GM19438 (cell line): ENCODE data around the gene NPC1L1.

Source experiments
- ATAC-seq: cut with Tn5 transposase; IDR thresholded peaks from one replicate; pipeline ENCODE4 v1.9.1; 2021; ENCODE audit warnings: low read depth; ENCODE audit not compliant: unreplicated experiment

NPC1L1 gene

DNA sequence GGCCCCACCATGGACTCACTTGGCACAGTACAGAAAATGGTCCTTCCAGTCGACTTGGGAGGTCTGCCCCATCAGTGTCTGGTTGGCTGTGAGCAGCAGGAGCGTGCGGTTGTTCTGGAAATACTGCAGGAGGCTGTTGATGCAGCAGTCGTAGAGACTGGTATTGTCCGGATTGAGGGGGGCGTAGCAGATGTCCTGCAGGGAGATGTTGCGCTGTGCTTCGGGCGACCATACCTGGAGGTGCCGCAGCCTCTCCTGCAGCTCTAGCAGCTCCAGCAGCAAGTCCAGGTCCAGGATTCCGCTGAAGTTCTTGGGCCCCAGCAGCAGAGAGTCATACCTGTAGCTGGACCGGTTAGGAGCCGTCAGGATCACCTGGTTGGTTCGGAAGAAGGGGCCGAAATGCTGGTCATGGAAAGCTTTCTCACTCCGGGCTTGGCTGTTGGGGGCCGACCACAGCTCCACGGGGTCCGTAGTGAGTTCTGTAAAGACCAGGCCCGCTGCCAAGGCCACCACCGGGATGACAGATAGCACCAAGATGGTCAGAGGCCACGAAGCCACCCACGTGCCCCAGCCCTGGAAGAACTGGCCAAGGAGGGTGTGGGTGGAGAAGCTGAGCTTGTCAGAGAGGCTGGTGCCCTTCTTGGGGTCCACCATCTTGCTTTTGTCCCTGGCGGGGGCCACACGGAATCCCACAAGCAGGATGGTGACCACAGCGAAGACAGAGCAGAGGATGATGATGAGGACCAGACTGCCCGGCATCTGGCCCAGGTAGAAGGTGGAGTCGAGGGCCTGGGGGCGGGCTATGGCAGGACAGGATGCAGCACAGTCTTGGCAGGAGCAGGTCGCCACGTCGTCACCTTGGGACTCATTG lies 2.1 kb downstream of the NPC1L1 start:
- ATAC-seq, result no peak

DNA sequence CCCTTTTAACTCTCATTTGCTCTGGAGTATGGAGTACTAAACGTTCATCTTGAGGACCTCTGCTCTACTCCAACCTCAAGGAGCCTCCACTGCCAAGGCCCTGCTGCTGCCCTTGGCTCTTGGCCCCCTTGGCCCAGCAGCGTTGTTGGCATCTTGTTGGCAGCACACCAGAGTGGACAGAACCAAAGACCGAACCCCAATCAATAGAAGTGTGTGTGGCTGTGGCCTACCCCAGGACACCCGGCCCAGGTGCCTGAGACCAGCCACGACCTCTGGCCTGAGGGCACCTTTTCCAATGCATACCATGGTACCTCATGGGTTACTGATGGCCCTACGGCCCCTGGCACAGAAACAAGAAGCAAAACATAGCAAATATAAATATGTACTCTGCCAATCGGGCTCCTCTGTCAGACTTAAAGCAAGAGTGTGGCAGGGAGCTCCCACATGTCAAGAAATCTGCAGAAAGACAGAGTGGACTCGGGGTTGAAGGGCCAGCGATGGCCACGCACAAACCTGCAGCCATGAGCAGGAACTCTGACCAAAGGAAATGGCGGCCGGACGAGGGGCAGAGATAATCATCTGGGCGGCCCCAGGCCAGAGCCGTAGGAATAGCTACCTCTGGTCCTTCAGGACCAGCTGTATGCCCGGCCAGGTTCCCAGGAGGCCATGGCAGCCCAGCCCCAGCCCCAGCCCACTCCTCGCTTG lies 2.9 kb downstream of the NPC1L1 start:
- no peak for ATAC-seq

DNA sequence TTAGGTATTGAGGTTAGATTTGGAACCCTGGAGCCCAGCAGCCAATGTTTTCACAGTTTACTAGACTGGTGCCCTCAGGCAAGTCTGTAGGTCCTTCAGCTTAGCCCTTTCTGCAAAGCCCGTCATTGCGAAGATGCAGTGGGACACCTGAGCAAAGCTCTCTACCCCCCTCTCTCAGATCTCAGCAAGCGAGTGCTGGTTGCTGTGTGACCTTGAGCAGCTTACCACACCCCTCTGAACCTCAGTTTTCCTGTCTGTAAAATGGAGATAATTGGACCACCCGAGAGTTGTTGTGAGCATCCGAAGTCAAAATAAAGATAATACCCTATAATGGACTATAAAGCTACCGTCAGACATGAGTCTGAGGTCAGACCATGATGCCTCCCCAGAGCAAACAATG lies 3.7 kb downstream of the NPC1L1 start:
- ATAC-seq, result no peak

DNA sequence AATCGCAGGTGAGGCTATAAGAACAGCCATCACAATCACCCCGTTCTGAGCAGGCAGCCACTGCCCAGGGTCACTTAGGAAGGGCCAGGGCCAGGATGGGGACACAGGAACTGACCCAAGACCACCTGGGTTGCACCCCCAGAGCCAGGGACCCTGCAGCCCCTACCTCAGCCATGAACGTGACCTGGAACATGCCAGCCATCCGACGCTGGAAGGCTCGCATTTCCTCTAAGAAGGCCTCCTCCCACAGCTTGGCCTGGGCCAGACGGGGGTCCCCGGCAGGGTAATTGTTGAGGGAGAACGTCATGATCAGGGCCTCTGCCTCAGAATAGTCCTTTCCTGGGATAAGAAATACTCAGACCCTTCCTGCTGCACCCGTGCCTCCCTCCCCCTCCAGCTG lies 5.0 kb downstream of the NPC1L1 start:
- ATAC-seq, result no peak

DNA sequence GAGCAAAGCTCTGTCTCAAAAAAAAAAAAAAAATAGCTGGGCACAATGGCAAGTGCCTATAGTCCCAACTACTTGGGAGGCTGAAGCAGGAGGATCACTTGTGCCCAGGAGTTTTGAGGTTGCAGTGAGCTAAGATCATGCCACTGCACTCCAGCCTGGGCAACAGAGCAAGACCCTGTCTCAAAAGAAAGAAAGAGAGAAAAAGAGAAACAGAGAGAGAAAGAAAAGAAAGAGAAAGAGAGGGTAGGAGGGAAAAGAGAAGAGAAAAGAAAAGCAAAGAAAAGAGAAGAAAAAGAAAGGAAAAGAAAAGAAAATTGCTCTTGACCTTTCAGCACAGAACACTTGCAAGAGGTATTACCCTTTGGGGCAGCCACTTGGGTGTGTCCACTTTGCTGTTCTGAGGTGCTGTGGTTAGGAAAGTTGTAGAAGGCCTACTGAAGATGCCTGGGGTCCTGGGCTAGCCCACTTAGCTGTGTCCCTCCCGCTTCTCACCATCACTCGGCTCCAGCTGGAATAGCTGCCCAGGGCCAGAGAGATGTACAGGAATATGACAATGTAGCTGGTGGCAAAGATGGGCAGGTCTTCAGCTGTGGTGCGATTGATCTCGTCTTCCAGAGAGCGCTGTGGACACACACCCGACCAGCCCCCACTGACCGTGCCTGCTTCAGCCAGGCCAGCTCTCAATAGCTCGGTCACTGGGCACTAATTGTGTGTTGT lies 5.6 kb downstream of the NPC1L1 start:
- no peak for ATAC-seq

DNA sequence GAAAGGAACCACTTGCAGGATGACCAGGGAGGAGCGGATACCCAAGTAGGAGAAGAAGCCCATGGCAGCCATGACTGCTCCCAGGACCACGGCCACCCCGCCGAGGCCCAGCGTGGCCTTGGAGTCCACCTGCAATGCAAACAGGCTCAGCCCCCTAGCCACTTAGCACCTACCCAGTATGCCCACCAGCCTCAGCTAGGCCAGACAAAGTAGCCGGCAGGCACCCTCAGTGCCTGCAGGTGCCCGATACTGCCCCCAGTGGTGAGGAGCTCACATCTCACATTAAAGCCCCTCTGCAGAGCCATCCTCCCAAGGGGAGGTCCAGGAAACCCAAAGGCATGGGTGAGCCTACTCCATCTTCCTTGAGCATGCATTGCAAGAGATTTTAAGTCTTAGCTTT lies 6.6 kb downstream of the NPC1L1 start:
- ATAC-seq, result no peak

DNA sequence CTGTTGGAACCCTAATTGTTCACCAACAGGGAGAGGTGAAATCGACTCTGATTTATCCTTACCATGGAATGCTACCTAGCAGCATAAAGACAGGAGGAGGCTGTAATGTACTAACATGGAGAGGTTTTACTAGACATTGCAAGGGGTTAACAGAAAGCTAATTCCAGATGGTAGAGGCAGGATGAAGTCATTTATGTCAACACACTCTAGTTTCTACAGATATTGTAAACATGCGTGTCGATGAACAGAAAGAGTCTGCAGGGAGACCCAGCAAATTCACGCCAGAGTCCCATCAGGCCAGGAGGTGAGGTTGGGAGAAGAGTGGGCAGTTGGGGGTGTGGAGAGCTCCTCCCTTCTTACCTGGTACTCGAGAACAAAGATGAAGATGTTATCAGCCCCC lies 7.0 kb downstream of the NPC1L1 start:
- ATAC-seq, result no peak

DNA sequence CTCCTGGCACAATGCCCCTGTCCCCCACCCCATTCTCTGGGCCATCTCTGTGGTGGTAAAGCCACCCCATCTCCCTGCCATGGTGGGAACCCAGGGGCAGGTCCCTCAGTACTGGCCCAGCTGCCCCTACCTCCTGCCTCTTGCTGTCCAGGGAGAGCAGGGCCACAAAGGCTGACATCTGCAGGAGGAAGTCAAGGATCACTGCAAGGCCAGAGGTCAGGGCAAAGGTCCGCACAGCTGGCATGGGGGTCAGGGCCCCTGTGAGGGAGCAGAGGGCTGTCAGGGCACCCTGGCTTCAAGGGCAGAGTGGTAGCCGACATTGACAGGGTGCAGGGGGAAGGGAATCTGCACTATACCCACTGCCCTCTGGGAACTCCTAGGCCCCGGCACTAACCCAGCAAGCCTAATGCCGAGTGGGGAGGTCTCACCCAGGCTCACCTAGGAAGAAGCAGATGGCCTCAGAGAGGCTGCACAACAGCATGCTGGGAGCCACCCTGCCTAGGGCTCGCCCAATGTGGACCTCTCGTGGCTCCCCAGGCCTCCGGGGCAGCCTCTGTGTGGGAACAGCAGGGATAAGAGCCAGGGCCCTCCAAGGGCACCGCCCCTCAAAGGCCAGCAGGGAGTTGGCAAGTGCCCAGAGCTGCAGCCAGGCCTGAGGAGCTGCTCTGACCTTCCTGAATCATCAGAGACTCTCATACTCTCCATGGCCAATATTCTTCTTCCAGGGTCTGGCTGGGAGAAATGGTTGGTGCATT lies 7.7 kb downstream of the NPC1L1 start:
- no peak for ATAC-seq

DNA sequence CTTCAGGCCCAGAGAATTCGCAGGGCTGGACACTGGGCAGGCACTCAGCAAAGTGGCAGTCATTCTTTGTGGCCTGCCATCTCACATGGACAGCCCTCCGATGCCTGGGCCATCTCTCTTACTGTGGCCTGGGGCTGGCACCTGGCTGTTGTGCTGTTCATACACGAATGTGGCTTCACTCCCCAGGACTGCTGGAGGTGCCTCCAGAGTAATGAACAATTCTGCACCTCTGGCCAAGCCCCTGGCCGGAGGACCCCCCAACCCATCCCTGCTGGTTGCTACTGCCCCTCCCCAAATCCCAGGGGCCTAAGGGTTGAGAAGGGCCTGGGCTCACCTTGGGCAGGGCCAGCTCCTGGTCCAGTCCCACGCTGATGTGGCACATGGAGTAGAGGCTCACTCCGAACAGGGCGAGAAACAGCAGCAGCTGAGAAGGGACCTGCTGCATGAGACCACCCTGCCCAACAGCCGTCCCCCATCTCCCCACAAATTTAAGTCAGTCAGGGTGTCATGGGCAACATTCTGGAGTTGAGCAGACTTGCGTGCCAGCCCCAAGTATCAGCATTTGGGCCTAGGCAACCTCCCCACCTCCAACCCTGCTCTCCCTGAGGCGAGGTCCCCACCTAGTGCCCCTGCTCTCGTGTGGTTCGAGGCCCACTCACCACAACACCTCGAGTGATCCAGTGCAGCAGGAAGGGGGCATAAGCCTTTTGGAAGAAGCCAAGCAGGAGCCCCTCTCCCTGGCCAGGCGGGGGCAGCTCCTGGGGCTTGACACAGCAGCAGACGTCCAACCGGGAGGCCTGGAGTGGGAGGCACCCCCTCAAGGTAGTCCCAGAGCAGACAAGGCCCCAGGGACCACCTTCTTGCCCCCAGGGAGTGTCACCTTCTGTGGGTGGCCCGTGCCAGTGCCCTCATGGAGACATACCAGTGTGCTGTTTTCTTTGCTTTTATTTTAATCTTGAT lies 9.4 kb downstream of the NPC1L1 start:
- ATAC-seq, result no peak

DNA sequence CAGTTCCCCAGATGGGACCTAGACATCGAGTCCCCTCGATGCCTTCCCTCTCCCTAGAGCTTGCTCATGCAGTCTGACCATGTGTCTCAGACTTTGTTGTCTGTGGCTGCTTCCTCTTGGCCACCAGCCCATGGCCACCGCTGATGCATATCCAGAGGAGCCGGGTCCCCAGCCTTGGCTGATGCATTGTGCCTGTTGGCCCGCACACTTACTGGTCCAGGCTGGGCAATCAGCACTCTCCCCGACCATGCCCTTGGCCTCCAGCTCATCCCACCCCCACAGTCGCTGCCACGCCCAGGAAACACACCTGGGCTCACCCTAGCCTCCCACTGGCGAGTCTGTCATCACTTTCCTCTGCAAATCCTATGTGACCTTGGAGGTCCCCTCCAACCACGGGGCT lies 10.1 kb downstream of the NPC1L1 start:
- ATAC-seq, result no peak

DNA sequence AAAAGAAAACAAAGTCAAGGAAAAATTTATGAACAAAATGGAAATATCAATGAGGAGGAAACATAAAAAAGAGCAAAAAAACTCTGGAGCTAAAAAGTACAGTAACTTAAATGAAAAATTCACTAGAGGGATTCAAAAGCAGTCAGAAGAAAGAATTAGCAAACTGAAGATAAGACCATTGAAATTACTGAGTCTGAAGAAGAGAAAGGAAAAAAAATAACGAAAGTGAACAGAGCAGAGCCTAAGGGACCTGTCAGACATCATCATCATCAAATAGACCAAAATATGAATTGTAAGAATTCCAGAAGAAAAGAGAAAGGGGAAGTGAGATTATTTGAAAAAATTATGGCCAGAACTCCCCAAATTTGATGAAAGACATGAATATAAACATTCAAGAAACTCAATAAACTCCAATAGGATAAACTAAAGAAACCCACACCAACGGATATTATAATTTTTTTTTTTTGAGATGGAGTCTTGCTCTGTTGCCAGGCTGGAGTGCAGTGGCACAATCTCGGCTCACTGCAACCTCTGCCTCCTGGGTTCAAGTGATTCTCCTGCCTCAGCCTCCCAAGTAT lies 16.2 kb downstream of the NPC1L1 start:
- ATAC-seq, result no peak

DNA sequence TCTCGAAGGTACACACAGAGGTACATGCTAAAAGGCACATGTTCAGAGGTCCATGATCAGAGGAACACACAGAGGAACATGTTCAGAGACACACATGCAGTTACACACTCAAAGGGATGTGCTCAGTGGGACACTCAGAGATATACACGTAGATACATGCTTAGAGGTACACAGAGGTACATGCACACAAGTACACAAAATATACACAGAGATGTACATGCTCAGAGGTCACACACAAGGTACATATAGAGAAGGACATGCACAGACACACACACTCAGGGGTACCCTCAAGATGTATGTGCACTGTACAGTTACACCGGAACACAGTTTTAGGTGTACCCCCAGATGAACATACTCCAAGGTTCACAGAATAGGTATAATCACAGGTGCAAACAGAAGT lies 18.8 kb downstream of the NPC1L1 start:
- ATAC-seq, result no peak

DNA sequence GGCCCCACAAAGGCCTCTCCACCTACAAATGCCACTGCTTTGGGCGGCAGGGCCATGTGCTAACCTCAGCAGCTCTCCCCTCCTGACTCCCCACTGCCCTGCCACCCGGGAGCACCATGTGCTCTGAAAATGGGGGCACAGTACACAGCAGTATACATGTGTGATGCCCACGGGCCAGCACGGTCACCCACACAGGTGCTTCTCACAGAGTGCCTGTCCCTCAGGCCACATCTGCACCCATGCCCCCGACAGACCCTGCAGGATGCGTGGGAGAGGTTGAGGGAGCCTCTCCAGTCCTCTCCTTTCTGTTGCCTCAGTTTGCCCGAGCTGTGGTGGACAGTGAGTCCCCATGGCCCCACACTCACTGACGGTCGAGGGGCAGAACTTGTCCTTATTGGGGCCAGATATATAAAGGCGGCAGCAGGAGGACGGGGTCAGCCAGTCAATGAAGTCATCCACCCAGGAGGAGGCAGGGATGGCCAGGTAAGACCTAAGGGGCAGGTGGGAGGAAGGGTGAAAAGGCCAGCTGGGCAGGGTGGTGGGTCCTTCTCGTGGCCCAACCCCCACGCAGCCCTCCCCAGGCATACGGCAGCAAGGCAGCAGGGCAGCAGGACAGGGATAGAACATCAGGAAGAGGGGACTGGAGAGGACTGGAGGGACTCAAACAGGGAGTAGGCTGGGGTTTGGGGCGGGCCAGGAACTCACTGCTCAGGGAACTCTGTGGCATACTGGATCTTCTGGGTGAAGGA lies 19.6 kb downstream of the NPC1L1 start:
- no peak for ATAC-seq

DNA sequence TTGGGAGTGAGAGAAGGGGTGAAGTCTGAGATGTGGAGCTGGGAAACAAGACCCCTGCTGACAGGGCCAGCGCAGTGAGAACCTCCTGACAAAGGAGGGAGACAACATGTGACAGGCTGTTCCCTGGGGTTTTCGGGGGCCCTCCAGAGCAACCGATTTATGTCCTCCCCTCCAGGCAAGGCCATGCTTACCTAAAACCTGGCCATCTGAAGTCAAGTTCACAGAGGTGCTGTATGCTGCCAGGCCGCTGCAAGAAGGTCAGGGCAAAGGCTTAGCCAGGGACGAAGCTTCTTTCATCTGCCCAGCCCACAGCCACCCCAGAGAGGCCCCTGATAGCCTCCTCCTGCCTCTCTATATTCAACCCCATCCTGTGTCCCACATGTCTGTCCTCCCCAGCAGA lies 20.6 kb downstream of the NPC1L1 start:
- no peak for ATAC-seq

DNA sequence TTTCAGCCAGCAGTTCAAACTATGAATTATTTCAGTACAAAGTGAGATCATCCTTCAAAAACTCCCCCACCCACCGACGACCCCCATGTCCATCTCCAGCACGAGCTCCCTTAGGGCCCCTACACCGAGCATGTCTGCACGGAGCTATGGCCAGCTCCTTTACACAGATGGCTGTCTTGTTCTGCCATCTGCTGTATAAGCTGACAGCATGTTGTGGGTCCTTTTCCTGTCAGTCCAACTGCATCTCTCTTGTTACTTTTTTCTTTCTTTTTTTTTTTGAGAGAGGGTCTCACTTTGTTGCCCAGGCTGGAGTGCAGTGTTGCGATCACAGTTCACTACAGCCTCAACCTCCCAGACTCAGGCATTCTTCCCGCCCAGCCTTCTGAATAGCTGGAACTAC lies 21.6 kb downstream of the NPC1L1 start:
- no peak for ATAC-seq

DNA sequence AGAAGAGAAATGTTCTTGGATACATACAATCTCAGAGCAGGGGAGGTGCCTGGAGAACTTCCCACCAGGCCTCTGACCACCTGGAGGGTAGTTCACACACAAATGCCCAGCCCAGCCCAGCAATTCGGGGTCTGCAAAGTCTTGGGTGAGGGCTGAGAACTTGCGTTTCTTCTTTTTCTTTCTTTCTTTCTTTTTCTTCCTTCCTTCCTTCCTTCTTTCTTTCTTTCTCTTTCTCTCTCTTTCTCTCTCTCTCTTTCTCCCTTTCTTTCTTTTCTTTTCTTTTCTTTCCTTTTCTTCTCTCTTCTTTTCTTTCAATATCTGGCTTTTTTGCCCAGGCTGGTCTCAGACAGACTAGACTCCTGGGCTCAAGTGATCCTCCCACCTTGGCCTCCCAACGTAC lies 22.4 kb downstream of the NPC1L1 start:
- no peak for ATAC-seq

DNA sequence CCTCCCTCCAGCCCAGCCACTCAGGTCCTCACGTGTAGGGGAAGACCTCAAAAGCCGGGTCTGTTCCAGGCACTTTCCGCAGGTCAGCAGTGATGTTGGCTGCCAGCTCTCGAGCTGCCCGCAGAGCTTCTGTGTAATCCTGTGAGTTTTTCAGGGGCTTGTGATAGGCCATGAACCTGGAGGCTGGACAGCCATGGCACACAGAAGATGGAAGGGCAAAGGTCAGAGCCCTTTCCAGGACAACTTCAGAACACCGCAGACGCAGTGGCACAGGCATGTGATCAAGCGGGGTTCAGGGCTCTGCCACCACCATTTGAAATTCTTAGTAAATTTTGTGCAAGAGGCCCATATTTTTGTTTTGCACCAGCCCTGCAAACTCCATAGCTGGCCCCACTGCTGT lies 24.0 kb downstream of the NPC1L1 start:
- ATAC-seq, result no peak

DNA sequence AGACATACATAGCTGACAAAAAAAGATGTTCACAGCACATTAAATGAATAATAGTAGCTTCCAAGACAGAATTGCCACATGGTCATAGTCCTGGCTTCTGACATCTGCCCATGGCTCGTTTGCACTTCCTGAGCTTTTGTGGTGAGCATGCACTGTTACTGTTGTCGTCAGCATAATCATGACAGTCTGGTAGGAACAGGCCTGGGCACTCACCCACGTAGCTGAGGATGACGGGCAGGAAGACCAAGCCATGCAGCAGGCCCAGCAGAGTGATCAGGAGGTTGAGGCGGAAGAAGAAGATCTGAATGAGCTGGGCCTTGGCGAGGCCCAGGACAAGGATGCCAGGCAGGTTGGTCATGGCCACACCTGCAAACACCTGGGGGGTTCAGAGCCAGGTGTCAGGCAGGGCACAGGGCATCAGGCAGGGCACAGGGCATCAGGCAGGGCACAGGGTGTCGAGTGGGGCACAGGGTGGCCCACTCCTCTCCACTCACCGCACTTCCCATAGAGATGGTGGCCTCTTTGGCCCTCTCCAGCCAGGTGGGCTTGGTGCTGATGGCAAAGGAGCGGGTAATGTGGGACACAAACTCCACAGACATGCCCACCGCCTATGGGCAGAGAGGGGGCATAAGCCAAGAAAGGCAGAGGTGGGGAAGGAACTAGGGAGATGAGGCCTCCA lies 25.4 kb downstream of the NPC1L1 start:
- no peak for ATAC-seq
